GM18909 (cell line): Measurements from ENCODE around the gene MIDN.

Experiments used
- ATAC-seq: cut with Tn5 transposase; IDR thresholded peaks from one replicate; pipeline ENCODE4 v1.9.1; 2021; ENCODE audit warnings: mild to moderate bottlenecking; ENCODE audit not compliant: unreplicated experiment, poor library complexity

The MIDN gene

GRCh38 chr19:1220477-1220930 is 27.9 kb upstream of the MIDN start:
- no peak for ATAC-seq

- no peak for ATAC-seq
Measured at GRCh38 chr19:1220976-1221903, 27.1 kb upstream of the MIDN start.

GRCh38 chr19:1221904-1222255 is 26.5 kb upstream of the MIDN start:
- no peak for ATAC-seq

GRCh38 chr19:1222394-1222793 is 26.0 kb upstream of the MIDN start:
- no peak for ATAC-seq

GRCh38 chr19:1223018-1223855 is 25.1 kb upstream of the MIDN start:
- ATAC-seq = no peak

- no peak for ATAC-seq
Measured at GRCh38 chr19:1224047-1224825, 24.1 kb upstream of the MIDN start.

- no peak for ATAC-seq
Measured at GRCh38 chr19:1224847-1225246, 23.5 kb upstream of the MIDN start.

- ATAC-seq = no peak
Measured at GRCh38 chr19:1225440-1226226, 22.8 kb upstream of the MIDN start.

- no peak for ATAC-seq
Measured at GRCh38 chr19:1226227-1226518, 22.2 kb upstream of the MIDN start.

GRCh38 chr19:1226522-1227303 is 21.7 kb upstream of the MIDN start:
- no peak for ATAC-seq

- ATAC-seq = no peak
Measured at GRCh38 chr19:1227304-1228054, 20.9 kb upstream of the MIDN start.

- ATAC-seq = no peak
Measured at GRCh38 chr19:1228161-1228957, 20.0 kb upstream of the MIDN start.

- ATAC-seq = no peak
Measured at GRCh38 chr19:1229056-1229923, 19.1 kb upstream of the MIDN start.

- no peak for ATAC-seq
Measured at GRCh38 chr19:1229924-1230782, 18.2 kb upstream of the MIDN start.

- no peak for ATAC-seq
Measured at GRCh38 chr19:1230783-1231489, 17.4 kb upstream of the MIDN start.
